WTC11 (cell line): ENCODE data around the gene FAM120AOS.

Source experiments
- FOXP1 ChIP-seq: sonication (generic); formaldehyde crosslinking; IDR thresholded peaks from 2 replicates; pipeline ENCODE4 v1.8.0; 2022; ENCODE audit warnings: missing genetic modification reagents, mild to moderate bottlenecking, moderate library complexity, borderline replicate concordance
- JUN ChIP-seq: sonication (generic); formaldehyde crosslinking; IDR thresholded peaks from 2 replicates; pipeline ENCODE4 v1.8.0; 2023; ENCODE audit warnings: mild to moderate bottlenecking, missing genetic modification reagents
- MAX ChIP-seq: sonication (generic); formaldehyde crosslinking; IDR thresholded peaks from 2 replicates; pipeline ENCODE4 v1.8.0; 2022; ENCODE audit warnings: mild to moderate bottlenecking, missing genetic modification reagents
- MXD4 ChIP-seq: fragments of 250-450 bp; sonication (Bioruptor Pico); IDR thresholded peaks from 2 replicates; pipeline ENCODE4 v1.8.0; 2021; ENCODE audit warnings: mild to moderate bottlenecking, moderate library complexity, borderline replicate concordance
- NR1H2 ChIP-seq: sonication (generic); formaldehyde crosslinking; IDR thresholded peaks from 2 replicates; pipeline ENCODE4 v1.9.0; 2021; ENCODE audit warnings: mild to moderate bottlenecking, moderate library complexity, missing genetic modification reagents
- PRDM15 ChIP-seq: sonication (generic); formaldehyde crosslinking; IDR thresholded peaks from 2 replicates; pipeline ENCODE4 v1.8.0; 2022; ENCODE audit warnings: missing genetic modification reagents
- USF2 ChIP-seq: sonication (generic); formaldehyde crosslinking; IDR thresholded peaks from 2 replicates; pipeline ENCODE4 v1.8.1; 2023; ENCODE audit warnings: mild to moderate bottlenecking, missing genetic modification reagents, moderate library complexity
- ZNF232 ChIP-seq: sonication (generic); formaldehyde crosslinking; IDR thresholded peaks from 2 replicates; pipeline ENCODE4 v1.8.0; 2022; ENCODE audit warnings: mild to moderate bottlenecking, missing genetic modification reagents
- TF ChIP-seq, protein P1 (sequence below): fragments of 200-600 bp; IDR thresholded peaks from 2 replicates; pipeline ENCODE4 v1.8.0; 2022; ENCODE audit warnings: antibody characterized with exemption
- TF ChIP-seq, protein P2 (sequence below): sonication (generic); formaldehyde crosslinking; IDR thresholded peaks from 2 replicates; pipeline ENCODE4 v1.8.1; 2022; ENCODE audit warnings: mild to moderate bottlenecking, moderate library complexity, missing genetic modification reagents
- TF ChIP-seq, protein P3 (sequence below): sonication (generic); formaldehyde crosslinking; IDR thresholded peaks from 2 replicates; pipeline ENCODE4 v1.8.0; 2022; ENCODE audit warnings: mild to moderate bottlenecking, missing genetic modification reagents
- TF ChIP-seq, protein P4 (sequence below): sonication (generic); formaldehyde crosslinking; IDR thresholded peaks from 2 replicates; pipeline ENCODE4 v1.8.0; 2022; ENCODE audit warnings: mild to moderate bottlenecking, missing genetic modification reagents

DNA sequence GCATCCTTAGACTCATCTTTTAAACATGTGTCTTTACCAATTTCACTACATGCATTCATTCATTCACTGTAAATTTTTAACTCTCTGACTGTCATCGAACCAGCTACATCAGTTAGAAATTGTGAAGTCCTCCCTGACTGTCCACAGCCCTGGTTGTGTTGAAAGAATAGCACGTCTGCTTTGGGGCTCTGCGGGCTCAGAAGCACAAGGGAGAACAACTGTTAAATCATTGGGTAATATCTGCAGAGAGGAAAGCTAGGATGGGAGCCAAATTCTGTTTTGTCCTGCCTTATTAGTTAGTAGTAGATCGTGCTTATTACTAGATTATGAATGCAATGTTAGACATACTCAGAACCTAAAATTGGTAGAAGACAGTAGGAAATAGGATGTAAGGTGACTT lies 26.3 kb upstream of the FAM120AOS start:
- no peak for TF ChIP-seq FOXP1
- TF ChIP-seq, protein P1, sequence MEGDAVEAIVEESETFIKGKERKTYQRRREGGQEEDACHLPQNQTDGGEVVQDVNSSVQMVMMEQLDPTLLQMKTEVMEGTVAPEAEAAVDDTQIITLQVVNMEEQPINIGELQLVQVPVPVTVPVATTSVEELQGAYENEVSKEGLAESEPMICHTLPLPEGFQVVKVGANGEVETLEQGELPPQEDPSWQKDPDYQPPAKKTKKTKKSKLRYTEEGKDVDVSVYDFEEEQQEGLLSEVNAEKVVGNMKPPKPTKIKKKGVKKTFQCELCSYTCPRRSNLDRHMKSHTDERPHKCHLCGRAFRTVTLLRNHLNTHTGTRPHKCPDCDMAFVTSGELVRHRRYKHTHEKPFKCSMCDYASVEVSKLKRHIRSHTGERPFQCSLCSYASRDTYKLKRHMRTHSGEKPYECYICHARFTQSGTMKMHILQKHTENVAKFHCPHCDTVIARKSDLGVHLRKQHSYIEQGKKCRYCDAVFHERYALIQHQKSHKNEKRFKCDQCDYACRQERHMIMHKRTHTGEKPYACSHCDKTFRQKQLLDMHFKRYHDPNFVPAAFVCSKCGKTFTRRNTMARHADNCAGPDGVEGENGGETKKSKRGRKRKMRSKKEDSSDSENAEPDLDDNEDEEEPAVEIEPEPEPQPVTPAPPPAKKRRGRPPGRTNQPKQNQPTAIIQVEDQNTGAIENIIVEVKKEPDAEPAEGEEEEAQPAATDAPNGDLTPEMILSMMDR: no peak
- TF ChIP-seq MXD4 (CRISPR knock-in tag): no peak
- TF ChIP-seq ZNF232: no peak
- TF ChIP-seq USF2 (CRISPR knock-in tag): no peak
- TF ChIP-seq MAX (CRISPR knock-in tag): no peak
- TF ChIP-seq, protein P2, sequence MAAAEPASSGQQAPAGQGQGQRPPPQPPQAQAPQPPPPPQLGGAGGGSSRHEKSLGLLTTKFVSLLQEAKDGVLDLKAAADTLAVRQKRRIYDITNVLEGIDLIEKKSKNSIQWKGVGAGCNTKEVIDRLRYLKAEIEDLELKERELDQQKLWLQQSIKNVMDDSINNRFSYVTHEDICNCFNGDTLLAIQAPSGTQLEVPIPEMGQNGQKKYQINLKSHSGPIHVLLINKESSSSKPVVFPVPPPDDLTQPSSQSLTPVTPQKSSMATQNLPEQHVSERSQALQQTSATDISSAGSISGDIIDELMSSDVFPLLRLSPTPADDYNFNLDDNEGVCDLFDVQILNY (CRISPR knock-in tag): no peak
- no peak for TF ChIP-seq NR1H2 (CRISPR knock-in tag)
- TF ChIP-seq, protein P3, sequence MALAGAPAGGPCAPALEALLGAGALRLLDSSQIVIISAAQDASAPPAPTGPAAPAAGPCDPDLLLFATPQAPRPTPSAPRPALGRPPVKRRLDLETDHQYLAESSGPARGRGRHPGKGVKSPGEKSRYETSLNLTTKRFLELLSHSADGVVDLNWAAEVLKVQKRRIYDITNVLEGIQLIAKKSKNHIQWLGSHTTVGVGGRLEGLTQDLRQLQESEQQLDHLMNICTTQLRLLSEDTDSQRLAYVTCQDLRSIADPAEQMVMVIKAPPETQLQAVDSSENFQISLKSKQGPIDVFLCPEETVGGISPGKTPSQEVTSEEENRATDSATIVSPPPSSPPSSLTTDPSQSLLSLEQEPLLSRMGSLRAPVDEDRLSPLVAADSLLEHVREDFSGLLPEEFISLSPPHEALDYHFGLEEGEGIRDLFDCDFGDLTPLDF: no peak
- TF ChIP-seq, protein P4, sequence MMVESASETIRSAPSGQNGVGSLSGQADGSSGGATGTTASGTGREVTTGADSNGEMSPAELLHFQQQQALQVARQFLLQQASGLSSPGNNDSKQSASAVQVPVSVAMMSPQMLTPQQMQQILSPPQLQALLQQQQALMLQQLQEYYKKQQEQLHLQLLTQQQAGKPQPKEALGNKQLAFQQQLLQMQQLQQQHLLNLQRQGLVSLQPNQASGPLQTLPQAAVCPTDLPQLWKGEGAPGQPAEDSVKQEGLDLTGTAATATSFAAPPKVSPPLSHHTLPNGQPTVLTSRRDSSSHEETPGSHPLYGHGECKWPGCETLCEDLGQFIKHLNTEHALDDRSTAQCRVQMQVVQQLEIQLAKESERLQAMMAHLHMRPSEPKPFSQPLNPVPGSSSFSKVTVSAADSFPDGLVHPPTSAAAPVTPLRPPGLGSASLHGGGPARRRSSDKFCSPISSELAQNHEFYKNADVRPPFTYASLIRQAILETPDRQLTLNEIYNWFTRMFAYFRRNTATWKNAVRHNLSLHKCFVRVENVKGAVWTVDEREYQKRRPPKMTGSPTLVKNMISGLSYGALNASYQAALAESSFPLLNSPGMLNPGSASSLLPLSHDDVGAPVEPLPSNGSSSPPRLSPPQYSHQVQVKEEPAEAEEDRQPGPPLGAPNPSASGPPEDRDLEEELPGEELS (CRISPR knock-in tag): no peak
- no peak for TF ChIP-seq JUN (CRISPR knock-in tag)
- TF ChIP-seq PRDM15 (CRISPR knock-in tag): no peak
